IPS-18a (cell line): ENCODE results near the gene KIR2DL4.
"Not testable (repeated sequence)": the region's sequence is repeated elsewhere in the genome, so short reads cannot be mapped to it uniquely, and the experiment has no call there.

Experiments used
- H3K27ac ChIP-seq: one replicate; pipeline ENCODE4 v1.5.1; 2013; ENCODE audit warnings: low read length
- H3K27me3 ChIP-seq: one replicate; pipeline ENCODE4 v1.6.1; 2013; ENCODE audit warnings: mild to moderate bottlenecking, low read length; ENCODE audit not compliant: control insufficient read depth, insufficient read depth
- H3K36me3 ChIP-seq: one replicate; pipeline ENCODE4 v1.6.1; 2013; ENCODE audit warnings: low read depth, low read length; ENCODE audit not compliant: control insufficient read depth
- H3K4me1 ChIP-seq: one replicate; pipeline ENCODE4 v1.6.1; 2013; ENCODE audit warnings: low read depth, low read length; ENCODE audit not compliant: control insufficient read depth
- H3K4me3 ChIP-seq: one replicate; pipeline ENCODE4 v1.5.1; 2013; ENCODE audit warnings: low read length
- H3K9ac ChIP-seq: one replicate; pipeline ENCODE4 v1.6.1; 2013; ENCODE audit warnings: mild to moderate bottlenecking, low read length, moderate library complexity
- H3K9me3 ChIP-seq: one replicate; pipeline ENCODE4 v1.6.1; 2013; ENCODE audit warnings: low read depth, low read length; ENCODE audit not compliant: control insufficient read depth

Gene KIR2DL4

GRCh38 chr19:54806516-54806838 lies 3.1 kb downstream of the KIR2DL4 start:
- no peaks in the 10 kb centered on the region for H3K27me3 ChIP-seq
- no peak overlapping the region for H3K9ac ChIP-seq
- peaks cover 60% of the 10 kb centered on the region for H3K9me3 ChIP-seq

DNA sequence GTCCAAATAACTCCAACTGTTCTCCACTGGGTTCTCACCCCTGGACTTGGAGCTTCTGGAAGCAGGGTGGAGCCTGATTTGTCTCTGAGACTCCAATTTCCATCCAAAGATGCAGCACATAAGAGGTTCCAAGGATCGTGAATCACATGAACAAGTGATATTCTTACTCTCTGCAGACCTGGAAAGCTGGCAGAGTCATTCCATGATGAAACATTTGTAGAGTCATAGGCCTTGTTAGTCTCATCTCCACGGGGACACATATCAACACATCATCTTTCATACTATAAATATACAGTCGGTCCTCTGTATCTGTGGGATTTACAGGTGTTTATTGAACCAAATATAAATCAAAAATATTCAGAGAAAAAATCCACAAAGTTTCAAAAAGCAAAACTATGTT lies 11.2 kb downstream of the KIR2DL4 start:
- H3K4me3 ChIP-seq, H3K27ac ChIP-seq, H3K9ac ChIP-seq, H3K27me3 ChIP-seq, H3K36me3 ChIP-seq, H3K4me1 ChIP-seq: not testable (repeated sequence)
- H3K9me3 ChIP-seq: peaks cover 46% of the 10 kb centered on the region

More at GRCh38 chr19:54806516-54806838, 3.1 kb downstream of the KIR2DL4 start:
- Histone ChIP-seq H3K4me3 (no peak overlapping the region), H3K27ac (no peak overlapping the region), H3K36me3 (no peaks in the 10 kb centered on the region), H3K4me1 (no peaks in the 10 kb centered on the region)

DNA sequence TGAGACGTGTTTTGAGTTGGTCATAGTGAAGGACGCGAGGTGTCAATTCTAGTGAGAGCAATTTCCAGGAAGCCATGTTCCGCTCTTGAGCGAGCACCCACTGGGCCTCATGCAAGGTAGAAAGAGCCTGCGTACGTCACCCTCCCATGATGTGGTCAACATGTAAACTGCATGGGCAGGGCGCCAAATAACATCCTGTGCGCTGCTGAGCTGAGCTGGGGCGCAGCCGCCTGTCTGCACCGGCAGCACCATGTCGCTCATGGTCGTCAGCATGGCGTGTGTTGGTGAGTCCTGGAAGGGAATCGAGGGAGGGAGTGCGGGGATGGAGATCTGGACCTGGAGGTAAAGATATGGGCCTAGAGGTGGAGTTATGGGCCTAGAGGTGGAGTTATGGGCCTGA lies 12.8 kb downstream of the KIR2DL4 start, which contains the start of gene KIR3DL1:
Gene KIR3DL1 (plus strand): TSS at position 218 of the 400 bp plus-strand sequence.
- not testable (repeated sequence) for H3K9ac ChIP-seq, H3K27ac ChIP-seq, H3K36me3 ChIP-seq, H3K27me3 ChIP-seq, H3K4me1 ChIP-seq, H3K4me3 ChIP-seq
- peaks cover 48% of the 10 kb centered on the region for H3K9me3 ChIP-seq

DNA sequence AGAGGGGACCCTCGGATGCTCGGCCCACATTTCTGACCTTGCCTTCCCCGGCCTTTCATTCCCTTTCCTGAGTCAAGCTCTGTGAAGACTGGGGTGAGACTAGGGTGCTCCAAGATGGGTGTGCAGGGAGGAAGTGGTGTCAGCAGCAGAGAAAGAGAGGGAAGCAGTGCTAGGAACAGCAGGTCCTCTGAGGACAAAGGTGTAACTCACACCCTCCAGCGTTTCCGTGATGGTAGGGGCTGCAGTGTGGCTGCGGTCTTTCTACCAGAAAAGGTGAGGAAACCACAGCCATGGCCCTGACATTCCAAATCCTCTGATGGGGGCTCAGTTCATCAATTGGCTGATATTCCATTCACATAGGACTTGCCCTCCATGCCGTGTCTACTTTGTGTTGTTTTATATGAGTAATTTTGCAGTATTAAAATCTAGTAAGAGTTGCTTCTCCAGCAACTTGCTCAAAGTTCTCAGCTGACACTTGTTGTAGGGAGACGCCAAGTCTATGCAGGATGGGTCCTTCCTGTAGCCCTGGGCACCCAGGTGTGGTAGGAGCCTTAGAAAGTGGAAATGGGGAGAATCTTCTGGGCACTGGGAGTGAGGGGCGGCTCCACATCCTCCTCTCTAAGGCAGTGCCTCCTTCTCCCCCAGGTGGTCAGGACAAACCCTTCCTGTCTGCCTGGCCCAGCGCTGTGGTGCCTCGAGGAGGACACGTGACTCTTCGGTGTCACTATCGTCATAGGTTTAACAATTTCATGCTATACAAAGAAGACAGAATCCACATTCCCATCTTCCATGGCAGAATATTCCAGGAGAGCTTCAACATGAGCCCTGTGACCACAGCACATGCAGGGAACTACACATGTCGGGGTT lies 14.5 kb downstream of the KIR2DL4 start:
- Histone ChIP-seq H3K36me3 (no peaks in the 10 kb centered on the region), H3K9me3 (peaks cover 43% of the 10 kb centered on the region), H3K4me3 (no peak overlapping the region), H3K4me1 (no peaks in the 10 kb centered on the region), H3K27ac (no peak overlapping the region), H3K27me3 (no peaks in the 10 kb centered on the region), H3K9ac (no peak overlapping the region)

GRCh38 chr19:54824416-54824815 lies 21.0 kb downstream of the KIR2DL4 start:
- H3K9ac ChIP-seq, H3K4me1 ChIP-seq, H3K27ac ChIP-seq, H3K4me3 ChIP-seq, H3K36me3 ChIP-seq, H3K27me3 ChIP-seq: not testable (repeated sequence)
- peaks cover 12% of the 10 kb centered on the region for H3K9me3 ChIP-seq

- H3K4me1 ChIP-seq, H3K9ac ChIP-seq, H3K4me3 ChIP-seq, H3K36me3 ChIP-seq, H3K27ac ChIP-seq, H3K27me3 ChIP-seq: not testable (repeated sequence)
- H3K9me3 ChIP-seq: peaks cover 11% of the 10 kb centered on the region
These were observed 21.9 kb downstream of the KIR2DL4 start for GRCh38 chr19:54825326-54825725.

DNA sequence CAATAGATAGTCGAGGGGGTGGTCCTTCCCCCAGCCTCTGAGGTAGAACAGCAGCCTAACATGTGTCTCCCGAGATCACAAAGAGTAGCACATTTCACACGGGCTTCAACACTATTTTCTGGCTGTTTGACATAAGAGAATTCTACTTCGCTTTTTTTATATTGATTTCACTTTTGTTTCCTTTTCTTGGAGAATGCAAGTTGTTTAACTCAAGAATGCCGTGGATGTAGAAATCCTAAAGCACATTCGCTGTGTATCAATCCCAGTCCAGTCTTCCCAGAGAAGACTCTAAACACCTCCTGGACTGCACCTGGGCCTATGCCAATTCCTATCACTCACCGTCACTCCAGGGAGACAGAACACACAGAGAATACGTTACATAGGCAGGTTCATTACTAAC lies 24.7 kb downstream of the KIR2DL4 start:
- H3K36me3 ChIP-seq, H3K27me3 ChIP-seq, H3K4me1 ChIP-seq, H3K27ac ChIP-seq, H3K9ac ChIP-seq, H3K9me3 ChIP-seq, H3K4me3 ChIP-seq: not testable (repeated sequence)

DNA sequence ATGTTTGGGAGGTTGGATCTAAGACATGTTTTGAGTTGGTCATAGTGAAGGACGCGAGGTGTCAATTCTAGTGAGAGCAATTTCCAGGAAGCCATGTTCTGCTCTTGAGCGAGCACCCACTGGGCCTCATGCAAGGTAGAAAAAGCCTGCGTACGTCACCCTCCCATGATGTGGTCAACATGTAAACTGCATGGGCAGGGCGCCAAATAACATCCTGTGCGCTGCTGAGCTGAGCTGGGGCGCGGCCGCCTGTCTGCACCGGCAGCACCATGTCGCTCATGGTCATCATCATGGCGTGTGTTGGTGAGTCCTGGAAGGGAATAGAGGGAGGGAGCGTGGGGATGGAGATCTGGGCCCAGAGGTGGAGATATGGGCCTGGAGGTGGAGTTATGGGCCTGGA lies 29.1 kb downstream of the KIR2DL4 start, which contains the start of gene KIR2DS4:
Gene KIR2DS4 (plus strand): TSS at position 181 of the 400 bp plus-strand sequence.
- H3K36me3 ChIP-seq, H3K4me3 ChIP-seq, H3K9me3 ChIP-seq, H3K27ac ChIP-seq, H3K9ac ChIP-seq, H3K4me1 ChIP-seq, H3K27me3 ChIP-seq: not testable (repeated sequence)

GRCh38 chr19:54835126-54835525 lies 31.7 kb downstream of the KIR2DL4 start:
- H3K9ac ChIP-seq, H3K27me3 ChIP-seq, H3K9me3 ChIP-seq, H3K4me3 ChIP-seq, H3K4me1 ChIP-seq, H3K27ac ChIP-seq, H3K36me3 ChIP-seq: not testable (repeated sequence)

DNA sequence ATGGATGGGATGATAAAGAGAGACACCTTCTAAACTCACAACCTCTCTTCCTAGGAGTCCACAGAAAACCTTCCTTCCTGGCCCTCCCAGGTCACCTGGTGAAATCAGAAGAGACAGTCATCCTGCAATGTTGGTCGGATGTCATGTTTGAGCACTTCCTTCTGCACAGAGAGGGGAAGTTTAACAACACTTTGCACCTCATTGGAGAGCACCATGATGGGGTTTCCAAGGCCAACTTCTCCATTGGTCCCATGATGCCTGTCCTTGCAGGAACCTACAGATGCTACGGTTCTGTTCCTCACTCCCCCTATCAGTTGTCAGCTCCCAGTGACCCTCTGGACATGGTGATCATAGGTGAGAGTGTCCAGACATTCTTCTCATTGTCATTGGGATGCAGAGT lies 34.1 kb downstream of the KIR2DL4 start:
- H3K9me3 ChIP-seq, H3K36me3 ChIP-seq: not testable (repeated sequence)

GRCh38 chr19:54843171-54843570 lies 39.8 kb downstream of the KIR2DL4 start:
- H3K4me3 ChIP-seq, H3K27ac ChIP-seq, H3K4me1 ChIP-seq, H3K9ac ChIP-seq, H3K36me3 ChIP-seq, H3K27me3 ChIP-seq: not testable (repeated sequence)
- H3K9me3 ChIP-seq: peaks cover 12% of the 10 kb centered on the region

More for the DNA sequence above, 34.1 kb downstream of the KIR2DL4 start:
- not testable (repeated sequence) for H3K9ac ChIP-seq, H3K4me3 ChIP-seq, H3K27ac ChIP-seq, H3K4me1 ChIP-seq, H3K27me3 ChIP-seq

DNA sequence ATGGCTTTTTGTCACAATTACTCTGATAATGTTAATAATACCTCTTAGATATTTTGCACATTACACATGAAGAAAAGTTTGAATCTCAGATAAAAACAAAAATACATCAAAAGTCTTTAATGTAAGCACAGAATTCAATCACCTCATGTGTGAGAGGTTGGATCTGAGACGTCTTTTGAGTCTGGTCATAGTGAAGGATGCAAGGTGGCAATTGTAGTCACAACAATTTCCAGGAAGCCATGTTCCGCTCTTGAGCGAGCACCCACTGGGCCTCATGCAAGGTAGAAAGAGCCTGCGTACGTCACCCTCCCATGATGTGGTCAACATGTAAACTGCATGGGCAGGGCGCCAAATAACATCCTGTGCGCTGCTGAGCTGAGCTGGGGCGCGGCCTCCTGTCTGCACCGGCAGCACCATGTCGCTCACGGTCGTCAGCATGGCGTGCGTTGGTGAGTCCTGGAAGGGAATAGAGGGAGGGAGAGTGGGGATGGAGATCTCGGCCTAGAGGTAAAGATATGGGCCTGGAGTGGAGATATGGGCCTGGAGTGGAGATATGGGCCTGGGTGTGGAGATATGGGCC lies 46.7 kb downstream of the KIR2DL4 start, which contains the start of gene KIR3DL2:
Gene KIR3DL2 (plus strand): TSS at position 383 of the 580 bp plus-strand sequence. CDS start 33 bp downstream, at position 416.
- H3K36me3 ChIP-seq, H3K4me1 ChIP-seq, H3K27me3 ChIP-seq, H3K9ac ChIP-seq, H3K27ac ChIP-seq, H3K4me3 ChIP-seq: not testable (repeated sequence)
- H3K9me3 ChIP-seq: peaks cover 27% of the 10 kb centered on the region
